ENCODE measurements around the gene PPP1CA.

PPP1CA gene

GRCh38 chr11:67412495-67413179 lies 11.0 kb upstream of the PPP1CA start:
- no peak for DNase-seq (ENCODE audit: low read depth)
- no peak overlapping the region for H3K4me3 ChIP-seq (ENCODE audit: low read depth, low read length)
- TF ChIP-seq CTCF (IDR thresholded peaks at IDR 0.05; ENCODE audit: low read depth, low read length, missing control alignments): no peak
- in situ Hi-C loops (cut with HindIII; ENCODE audit: low sequenced_read_pairs): no loop called here

GRCh38 chr11:67411785-67412152 lies 10.1 kb upstream of the PPP1CA start:
- in situ Hi-C loops (cut with HindIII; ENCODE audit: low sequenced_read_pairs): no loop called here
- DNase-seq (ENCODE audit: low read depth): no peak
- TF ChIP-seq CTCF (IDR thresholded peaks at IDR 0.05; ENCODE audit: low read depth, low read length, missing control alignments): no peak
- no peak overlapping the region for H3K4me3 ChIP-seq (ENCODE audit: low read depth, low read length)

GRCh38 chr11:67410984-67411784 lies 9.5 kb upstream of the PPP1CA start:
- H3K4me3 ChIP-seq (ENCODE audit: low read depth, low read length): no peak overlapping the region
- TF ChIP-seq CTCF (IDR thresholded peaks at IDR 0.05; ENCODE audit: low read depth, low read length, missing control alignments): no peak
- DNase-seq (ENCODE audit: low read depth): no peak
- in situ Hi-C loops (cut with HindIII; ENCODE audit: low sequenced_read_pairs): no loop called here

GRCh38 chr11:67410369-67410831 lies 8.7 kb upstream of the PPP1CA start:
- H3K4me3 ChIP-seq (ENCODE audit: low read depth, low read length): no peak overlapping the region
- DNase-seq (ENCODE audit: low read depth): no peak
- no peak for TF ChIP-seq CTCF (IDR thresholded peaks at IDR 0.05; ENCODE audit: low read depth, low read length, missing control alignments)
- in situ Hi-C loops (cut with HindIII; ENCODE audit: low sequenced_read_pairs): no loop called here

- H3K4me3 ChIP-seq (ENCODE audit: low read depth, low read length): no peak overlapping the region
Measured at GRCh38 chr11:67409781-67410368, 8.2 kb upstream of the PPP1CA start.

More at GRCh38 chr11:67409781-67410368, 8.2 kb upstream of the PPP1CA start:
- DNase-seq (ENCODE audit: low read depth): no peak
- TF ChIP-seq CTCF (IDR thresholded peaks at IDR 0.05; ENCODE audit: low read depth, low read length, missing control alignments): no peak
- in situ Hi-C loops (cut with HindIII; ENCODE audit: low sequenced_read_pairs): no loop called here

Data from astrocyte of the cerebellum (primary cell).